Measurements from ENCODE around the gene SCRT2.
"Not testable (repeated sequence)": the region's sequence is repeated elsewhere in the genome, so short reads cannot be mapped to it uniquely, and the experiment has no call there.

SCRT2 gene

DNA sequence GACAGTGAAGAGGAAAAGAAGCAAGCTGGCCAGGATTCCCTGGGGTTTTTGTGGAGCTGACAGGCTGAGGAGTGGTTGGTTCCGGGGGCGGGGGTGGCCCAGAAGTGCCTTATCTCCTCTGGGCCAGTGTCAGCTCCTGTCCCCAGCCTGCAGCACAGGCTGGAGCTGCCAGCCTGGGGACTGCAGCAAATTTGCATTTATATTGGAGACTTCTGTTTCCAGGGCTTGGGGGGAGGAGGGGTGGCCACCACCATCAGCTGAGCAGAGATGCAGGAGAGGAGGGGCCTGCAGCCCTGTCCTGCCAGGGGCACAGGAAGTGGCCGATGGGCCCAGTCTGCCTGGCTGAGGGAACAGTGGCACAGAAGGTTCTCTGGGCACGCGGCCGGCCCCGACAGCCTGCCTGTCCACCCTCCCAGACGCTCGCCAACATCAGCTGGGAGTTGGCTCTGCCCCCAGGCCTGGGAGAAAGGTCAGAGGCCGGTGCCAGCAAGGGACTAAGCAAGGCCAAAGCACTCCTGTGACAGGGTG, 24.3 kb upstream of the SCRT2 start:
- DNase-seq (ENCODE audit: low read depth) = no peak
- TF ChIP-seq, protein P1, sequence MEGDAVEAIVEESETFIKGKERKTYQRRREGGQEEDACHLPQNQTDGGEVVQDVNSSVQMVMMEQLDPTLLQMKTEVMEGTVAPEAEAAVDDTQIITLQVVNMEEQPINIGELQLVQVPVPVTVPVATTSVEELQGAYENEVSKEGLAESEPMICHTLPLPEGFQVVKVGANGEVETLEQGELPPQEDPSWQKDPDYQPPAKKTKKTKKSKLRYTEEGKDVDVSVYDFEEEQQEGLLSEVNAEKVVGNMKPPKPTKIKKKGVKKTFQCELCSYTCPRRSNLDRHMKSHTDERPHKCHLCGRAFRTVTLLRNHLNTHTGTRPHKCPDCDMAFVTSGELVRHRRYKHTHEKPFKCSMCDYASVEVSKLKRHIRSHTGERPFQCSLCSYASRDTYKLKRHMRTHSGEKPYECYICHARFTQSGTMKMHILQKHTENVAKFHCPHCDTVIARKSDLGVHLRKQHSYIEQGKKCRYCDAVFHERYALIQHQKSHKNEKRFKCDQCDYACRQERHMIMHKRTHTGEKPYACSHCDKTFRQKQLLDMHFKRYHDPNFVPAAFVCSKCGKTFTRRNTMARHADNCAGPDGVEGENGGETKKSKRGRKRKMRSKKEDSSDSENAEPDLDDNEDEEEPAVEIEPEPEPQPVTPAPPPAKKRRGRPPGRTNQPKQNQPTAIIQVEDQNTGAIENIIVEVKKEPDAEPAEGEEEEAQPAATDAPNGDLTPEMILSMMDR (conservative IDR thresholded peaks at IDR 0.05; ENCODE audit: low read depth, low read length) = no peak
- H3K4me3 ChIP-seq (ENCODE audit: low read length) = no peak overlapping the region

GRCh38 chr20:699342-699741, 23.7 kb upstream of the SCRT2 start:
- DNase-seq (ENCODE audit: low read depth) = no peak
- TF ChIP-seq, protein P1 (conservative IDR thresholded peaks at IDR 0.05; ENCODE audit: low read depth, low read length) = no peak
- no peak overlapping the region for H3K4me3 ChIP-seq (ENCODE audit: low read length)

- no peak overlapping the region for H3K4me3 ChIP-seq (ENCODE audit: low read length)
- TF ChIP-seq, protein P1 (conservative IDR thresholded peaks at IDR 0.05; ENCODE audit: low read depth, low read length) = no peak
- DNase-seq (ENCODE audit: low read depth) = no peak
Observed at GRCh38 chr20:698276-698675, 22.7 kb upstream of the SCRT2 start.

DNA sequence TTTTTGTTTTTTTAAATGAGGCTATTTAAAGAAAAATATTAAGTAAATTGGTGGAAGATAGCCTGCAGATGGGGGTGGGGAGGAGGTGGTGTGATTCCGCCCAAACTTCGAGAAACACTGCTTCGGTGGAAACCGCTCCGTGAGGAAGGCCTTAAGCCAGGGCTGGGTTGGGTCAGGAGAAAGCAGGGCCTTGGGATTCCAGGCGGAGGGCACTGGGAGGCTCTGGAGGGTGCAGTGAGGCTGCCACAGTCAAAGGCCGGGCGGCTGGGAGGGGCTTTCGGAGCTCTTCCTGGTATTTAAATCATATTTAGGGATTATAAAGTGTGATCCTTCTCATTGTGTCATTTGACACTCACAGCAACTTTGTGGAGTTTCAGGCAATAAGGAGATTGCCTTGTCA, 22.2 kb upstream of the SCRT2 start:
- no peak overlapping the region for H3K4me3 ChIP-seq (ENCODE audit: low read length)
- TF ChIP-seq, protein P1 (conservative IDR thresholded peaks at IDR 0.05; ENCODE audit: low read depth, low read length) = no peak
- no peak for DNase-seq (ENCODE audit: low read depth)

DNA sequence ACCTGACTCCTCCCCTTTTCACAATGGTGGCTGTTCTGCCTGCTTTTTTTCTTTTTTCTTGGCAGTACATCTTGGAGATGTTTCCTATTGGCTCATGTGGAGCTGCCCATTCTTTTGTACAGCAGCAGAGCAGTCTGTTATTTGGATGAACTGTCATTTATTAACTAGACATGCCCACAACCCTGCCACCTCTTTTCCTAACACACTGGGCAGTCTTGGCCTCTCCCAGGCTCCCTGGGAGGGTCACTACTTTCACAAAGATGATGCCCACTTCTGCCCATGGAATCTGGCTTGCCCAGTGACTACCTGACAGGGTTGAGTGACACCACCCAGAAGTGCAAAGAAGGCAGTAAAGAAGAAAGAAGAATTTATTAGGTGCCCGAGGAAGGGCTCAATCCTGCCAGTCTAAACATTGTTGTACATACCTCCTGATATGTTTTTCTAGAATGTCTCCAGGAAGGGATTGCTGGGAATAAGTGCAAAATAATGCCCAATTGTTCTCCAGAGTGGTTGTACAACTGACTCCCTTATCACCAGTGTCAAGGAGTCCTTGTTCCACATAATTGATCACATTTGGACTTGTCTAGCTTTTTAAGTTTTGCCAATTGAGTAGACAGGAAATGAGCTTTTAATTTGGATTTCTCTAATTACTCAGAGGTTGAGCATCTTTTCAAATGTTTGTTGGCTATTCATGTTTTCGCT, 19.7 kb upstream of the SCRT2 start:
- TF ChIP-seq, protein P1 (conservative IDR thresholded peaks at IDR 0.05; ENCODE audit: low read depth, low read length) = no peak
- DNase-seq (ENCODE audit: low read depth) = no peak
- H3K4me3 ChIP-seq (ENCODE audit: low read length) = no peak overlapping the region

- DNase-seq (ENCODE audit: low read depth) = no peak
- TF ChIP-seq, protein P1 (conservative IDR thresholded peaks at IDR 0.05; ENCODE audit: low read depth, low read length) = no peak
- H3K4me3 ChIP-seq (ENCODE audit: low read length) = no peak overlapping the region
Observed at GRCh38 chr20:694496-694895, 18.9 kb upstream of the SCRT2 start.

- not testable (repeated sequence) for H3K4me3 ChIP-seq (ENCODE audit: low read length); DNase-seq (ENCODE audit: low read depth)
Observed at GRCh38 chr20:693786-694185, 18.2 kb upstream of the SCRT2 start.
